Testis (tissue), 2 donors: ENCODE results near the gene ACE.

Experiments used
- POLR2A ChIP-seq: fragments of 450-650 bp; IDR thresholded peaks from one replicate; pipeline ENCODE4 v1.6.1; 2017; ENCODE audit warnings: antibody characterized with exemption, mild to moderate bottlenecking, moderate library complexity
- TF ChIP-seq, protein P1 (sequence below), 3 experiments: fragments of 450-650 bp in 2 of 3; fragments of 200-600 bp in 1 of 3; sonication (generic) in 1 of 3; IDR thresholded peaks; one replicate each; pipeline ENCODE4 v1.5.1; 2016 to 2019; ENCODE audit warnings: antibody characterized with exemption in 3 of 3, mild to moderate bottlenecking in 2 of 3, moderate library complexity in 1 of 3

GRCh38 chr17:63479495-63480184, 2.8 kb downstream of the ACE start:
- TF ChIP-seq, protein P1, sequence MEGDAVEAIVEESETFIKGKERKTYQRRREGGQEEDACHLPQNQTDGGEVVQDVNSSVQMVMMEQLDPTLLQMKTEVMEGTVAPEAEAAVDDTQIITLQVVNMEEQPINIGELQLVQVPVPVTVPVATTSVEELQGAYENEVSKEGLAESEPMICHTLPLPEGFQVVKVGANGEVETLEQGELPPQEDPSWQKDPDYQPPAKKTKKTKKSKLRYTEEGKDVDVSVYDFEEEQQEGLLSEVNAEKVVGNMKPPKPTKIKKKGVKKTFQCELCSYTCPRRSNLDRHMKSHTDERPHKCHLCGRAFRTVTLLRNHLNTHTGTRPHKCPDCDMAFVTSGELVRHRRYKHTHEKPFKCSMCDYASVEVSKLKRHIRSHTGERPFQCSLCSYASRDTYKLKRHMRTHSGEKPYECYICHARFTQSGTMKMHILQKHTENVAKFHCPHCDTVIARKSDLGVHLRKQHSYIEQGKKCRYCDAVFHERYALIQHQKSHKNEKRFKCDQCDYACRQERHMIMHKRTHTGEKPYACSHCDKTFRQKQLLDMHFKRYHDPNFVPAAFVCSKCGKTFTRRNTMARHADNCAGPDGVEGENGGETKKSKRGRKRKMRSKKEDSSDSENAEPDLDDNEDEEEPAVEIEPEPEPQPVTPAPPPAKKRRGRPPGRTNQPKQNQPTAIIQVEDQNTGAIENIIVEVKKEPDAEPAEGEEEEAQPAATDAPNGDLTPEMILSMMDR (IDR thresholded peaks at IDR 0.05), result no peak
- TF ChIP-seq POLR2A, result no peak
